LHCN-M2 (cell line): ENCODE results near the gene RASAL2. TPM values are rescaled to one million over a fixed set of nuclear protein-coding genes. Genes with fewer than 3 reads are reported as not detected.
A peak's percentile ranks its signal among the peaks of the same experiment; 100 is the strongest.

Source experiments
- DNase-seq: peaks from one replicate; pipeline ENCODE4 v3.0.0-alpha.2; 2012; ENCODE audit warnings: low read depth
- total RNA-seq: library from RNA; depleted of rRNA; stranded (reverse); fragments of >200 nt; gene quantifications from 2 replicates; pipeline ENCODE4 v1.2.3, GENCODE V29; 2014

The RASAL2 gene
- total RNA-seq, 1 experiment from 2014 or later = 33.0 TPM

DNA sequence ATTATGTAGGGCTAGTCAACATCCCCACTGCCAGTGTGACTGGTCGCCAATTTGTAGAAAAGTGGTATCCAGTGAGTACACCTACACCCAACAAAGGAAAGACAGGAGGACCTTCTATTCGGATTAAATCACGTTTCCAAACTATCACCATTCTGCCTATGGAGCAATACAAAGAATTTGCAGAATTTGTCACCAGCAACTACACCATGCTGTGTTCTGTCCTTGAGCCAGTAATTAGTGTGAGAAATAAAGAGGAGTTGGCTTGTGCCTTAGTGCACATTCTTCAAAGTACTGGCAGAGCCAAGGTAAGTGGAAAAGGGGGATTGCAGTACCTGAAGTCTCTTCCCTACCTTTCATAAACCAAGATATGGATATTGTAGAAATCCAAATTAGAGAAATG lies 349.0 kb downstream of the RASAL2 start:
- DNase-seq = no peak

DNA sequence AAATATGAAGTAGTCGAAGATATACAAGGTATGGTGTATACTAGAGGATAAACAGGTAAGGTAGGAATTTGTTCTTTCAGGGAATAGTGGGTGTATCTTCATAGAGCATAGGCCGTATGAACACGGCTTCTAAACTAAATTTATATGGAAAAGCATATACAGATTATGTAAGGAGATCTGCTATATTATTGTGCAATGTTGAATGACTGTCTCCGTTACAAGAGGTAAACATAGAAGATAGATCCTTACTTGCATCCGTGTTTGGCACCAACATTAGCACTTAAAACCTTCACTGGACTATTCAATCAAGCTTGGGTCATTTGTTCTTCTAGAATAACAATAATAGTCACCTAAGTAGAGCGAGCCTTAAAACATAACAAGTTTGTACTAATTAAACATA lies 357.0 kb downstream of the RASAL2 start:
- no peak for DNase-seq

- peak; percentile 27 for DNase-seq
These were observed 357.6 kb downstream of the RASAL2 start for GRCh38 chr1:178451529-178451928.

DNA sequence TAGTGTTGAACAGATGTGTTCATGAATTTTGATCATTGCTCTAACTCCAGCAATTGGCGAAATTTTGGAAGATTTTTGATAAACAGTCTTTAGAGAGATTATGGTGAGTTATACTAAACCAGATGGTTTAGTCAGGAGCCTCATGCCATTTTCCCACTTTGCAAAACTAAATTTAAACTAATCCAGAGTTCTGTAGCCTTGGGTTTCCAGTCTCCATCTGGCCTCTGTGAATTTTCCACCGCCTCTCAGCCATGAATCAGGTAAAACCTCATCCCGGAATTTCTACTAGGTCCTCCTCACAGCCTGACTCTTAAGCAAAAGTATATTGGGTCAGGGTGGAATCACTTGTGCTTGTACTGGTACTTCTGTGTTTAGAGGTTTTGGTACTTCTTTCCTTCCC lies 358.1 kb downstream of the RASAL2 start:
- no peak for DNase-seq

DNA sequence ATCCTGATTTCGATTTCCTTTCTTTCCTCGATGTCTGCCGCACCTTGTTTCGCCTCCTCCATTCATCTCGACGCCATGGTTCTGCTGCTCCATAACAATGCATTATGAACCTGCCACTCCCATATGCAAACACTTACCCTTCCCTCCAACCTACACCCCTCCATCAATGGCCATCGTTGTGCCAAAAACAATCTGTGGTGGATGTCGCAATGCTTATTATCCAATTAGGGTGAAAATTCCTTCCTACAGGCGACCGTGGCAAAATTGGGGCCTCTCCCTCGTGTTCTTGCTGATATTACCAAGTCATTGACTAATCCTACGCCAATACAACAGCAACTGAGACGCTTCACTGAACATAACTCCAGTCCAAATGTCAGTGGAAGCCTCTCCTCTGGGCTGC lies 362.6 kb downstream of the RASAL2 start:
- DNase-seq = no peak

DNA sequence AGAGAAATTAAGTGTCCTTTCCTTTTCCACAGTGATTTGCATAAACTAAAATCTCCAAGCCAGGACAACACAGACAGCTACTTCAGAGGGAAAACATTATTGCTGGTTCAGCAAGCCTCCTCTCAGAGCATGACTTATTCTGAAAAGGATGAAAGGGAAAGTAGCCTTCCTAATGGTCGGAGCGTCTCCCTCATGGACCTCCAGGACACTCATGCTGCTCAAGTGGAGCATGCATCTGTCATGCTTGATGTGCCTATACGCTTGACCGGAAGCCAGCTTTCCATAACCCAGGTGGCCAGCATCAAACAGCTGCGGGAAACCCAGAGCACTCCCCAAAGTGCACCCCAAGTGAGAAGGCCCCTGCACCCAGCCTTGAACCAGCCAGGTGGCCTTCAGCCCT lies 363.7 kb downstream of the RASAL2 start:
- no peak for DNase-seq

- no peak for DNase-seq
These were observed 364.3 kb downstream of the RASAL2 start for GRCh38 chr1:178458203-178458602.

- no peak for DNase-seq
These were observed 367.2 kb downstream of the RASAL2 start for GRCh38 chr1:178461104-178461503.

GRCh38 chr1:178461701-178462100 lies 367.8 kb downstream of the RASAL2 start:
- no peak for DNase-seq

DNA sequence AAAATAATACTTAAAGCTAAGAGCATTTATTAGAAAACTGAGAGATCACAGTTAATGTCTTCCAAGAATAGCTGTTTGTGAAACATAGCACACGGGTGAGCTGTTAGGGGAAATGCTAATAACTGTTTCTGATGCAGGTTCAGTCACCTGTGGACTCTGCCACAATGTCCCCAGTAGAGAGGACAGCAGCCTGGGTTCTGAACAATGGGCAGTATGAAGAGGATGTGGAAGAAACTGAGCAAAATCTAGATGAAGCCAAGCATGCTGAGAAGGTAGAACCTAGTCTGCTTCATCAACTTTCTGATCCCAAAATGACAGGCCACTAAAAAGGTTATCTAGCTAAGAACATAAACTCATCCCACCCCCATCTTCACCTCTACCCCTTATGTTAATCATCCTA lies 370.2 kb downstream of the RASAL2 start:
- DNase-seq = no peak

DNA sequence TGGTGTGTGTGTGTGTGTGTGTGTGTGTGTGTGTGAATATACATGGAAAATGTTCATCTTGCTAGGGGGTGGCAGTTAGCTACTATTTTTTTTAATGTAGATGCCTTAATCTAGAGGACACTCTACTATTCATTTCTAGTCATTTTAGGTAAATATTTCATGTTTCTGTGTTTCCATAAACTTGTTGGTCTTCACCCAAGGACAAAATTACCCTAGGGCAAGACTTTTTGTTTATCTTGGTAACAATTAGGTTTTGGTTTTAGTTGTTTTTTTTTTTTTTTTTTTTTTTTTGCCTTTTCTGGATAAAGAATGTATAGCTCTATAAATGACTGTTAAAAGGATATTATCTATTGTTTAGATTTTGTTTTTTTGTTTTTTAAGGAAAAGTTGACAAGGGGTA lies 370.7 kb downstream of the RASAL2 start:
- DNase-seq = no peak

DNA sequence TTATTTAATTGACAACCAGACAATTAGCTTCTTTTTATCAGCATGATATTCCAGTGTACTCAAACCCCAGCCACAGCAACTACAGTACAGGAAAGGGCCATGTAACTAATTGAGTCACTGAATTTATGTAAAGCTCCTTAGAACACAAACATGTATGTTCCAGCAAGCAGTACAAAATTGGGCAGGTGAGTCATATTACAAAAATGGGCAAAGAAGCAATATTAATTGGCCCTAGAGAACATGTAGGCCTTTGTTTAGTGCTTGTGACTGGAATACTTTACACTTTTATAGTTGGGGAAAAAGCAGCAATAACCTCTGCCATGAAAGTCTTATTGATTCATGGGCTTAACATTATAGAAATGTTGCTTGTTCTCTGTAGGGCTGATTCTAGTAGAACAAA lies 371.1 kb downstream of the RASAL2 start:
- peak; percentile 69 for DNase-seq

DNA sequence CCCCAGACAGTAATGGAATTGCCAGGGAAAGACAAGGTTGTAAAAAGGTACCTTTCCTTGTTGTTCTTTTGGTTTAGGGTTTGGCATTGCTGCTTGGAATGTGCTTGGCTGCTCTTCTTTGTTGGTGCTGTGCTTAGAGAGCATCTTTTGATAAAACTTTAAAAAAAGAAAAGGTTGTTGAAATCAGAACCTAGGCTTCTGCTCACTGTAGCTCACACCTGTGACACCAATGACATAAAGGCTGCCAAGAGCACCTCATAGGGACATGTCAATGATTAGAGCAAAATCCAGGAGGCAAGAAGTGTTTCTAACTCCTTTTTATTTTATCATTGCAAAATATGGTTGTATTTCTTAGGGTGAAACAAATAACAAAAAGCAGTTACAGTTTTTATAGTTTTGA lies 373.9 kb downstream of the RASAL2 start:
- no peak for DNase-seq

DNA sequence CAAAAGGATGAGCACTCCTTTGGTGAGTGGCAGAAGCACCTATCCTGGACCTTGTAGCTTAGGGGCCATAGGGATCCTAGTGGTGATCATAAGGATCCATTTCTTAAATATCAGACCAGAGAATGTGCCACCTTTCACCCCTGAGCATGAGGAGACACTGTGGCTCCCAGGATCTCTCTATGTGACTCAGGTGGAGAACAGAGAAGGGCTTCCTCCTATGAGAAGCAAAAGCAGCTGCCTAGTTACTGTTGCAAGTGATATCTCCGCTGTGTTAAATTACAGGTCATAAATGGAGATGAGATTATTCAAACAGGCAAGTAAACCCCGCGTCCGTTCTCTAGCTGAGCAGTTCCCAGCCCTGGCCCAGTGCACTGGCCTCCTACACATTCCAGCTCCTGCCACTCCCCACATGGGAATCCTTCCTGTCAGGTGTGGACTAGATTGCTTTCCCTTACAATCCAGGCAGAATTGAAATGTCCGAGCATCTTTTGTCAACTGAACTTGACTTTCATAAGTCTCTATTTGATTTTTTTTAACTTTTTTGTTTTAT lies 376.6 kb downstream of the RASAL2 start:
- DNase-seq = no peak

DNA sequence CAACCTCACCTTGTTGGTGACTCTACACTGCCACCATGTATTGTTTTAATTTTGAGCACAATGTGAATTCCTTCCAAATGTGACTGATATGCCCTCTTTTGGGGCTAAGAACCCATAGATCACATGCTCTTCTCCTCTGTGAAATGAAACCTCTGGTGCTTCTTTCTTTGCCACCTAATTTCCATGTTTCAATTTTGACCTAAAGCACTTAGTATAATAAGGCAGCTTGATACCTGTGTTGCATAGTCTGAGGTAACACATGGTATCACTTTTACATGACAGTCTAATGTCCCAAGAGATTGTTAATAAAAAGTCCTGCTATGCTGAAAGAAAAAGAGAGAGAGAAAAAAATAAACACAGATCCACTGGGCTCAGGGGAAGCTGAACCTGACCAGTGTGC lies 378.6 kb downstream of the RASAL2 start:
- DNase-seq = no peak

DNA sequence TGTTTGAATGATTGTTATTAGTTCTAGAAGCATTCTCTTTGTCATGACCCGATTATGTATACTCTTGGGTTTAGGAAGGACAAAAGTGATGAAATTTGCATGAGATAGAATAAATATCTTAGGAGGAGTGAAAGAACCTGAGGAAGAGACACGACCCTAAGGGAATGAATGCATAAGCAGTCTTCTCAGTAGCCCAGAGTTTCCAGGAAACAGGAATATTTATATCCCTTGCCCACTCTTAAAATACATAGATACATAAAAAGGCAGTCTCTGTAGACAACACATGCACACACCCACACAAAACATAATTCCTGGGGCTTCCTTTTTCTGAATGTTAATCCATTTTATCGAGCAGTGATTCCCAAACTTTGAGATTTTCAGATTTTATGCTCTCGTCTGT lies 383.5 kb downstream of the RASAL2 start:
- DNase-seq = no peak

GRCh38 chr1:178477841-178478240 lies 383.9 kb downstream of the RASAL2 start:
- no peak for DNase-seq

- no peak for DNase-seq
These were observed 389.5 kb downstream of the RASAL2 start for GRCh38 chr1:178483251-178483957.

DNA sequence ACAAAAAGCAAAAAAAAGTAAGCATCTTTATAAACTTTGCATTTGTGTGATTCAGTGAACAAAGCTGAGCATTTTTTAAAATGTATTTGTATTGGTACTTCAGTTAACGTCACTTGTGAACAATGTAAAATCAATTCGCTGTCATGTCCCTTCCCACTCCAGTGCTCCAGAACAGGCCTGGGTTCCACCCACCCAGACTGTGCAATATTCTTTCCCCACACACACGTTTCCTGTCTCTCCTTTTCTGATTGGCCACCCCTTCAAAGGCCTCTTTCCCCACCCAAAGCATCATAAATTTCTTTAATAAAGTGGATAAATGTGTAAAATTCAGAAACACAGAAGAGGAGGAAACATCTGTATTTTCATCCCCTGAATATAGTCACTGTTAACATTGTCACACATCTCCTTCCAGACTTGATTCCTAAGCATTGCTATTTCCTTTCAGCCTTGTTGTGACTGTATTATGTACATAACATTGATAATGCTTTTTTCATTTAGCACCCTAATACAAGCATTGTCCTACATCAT lies 390.9 kb downstream of the RASAL2 start:
- DNase-seq = no peak

GRCh38 chr1:178485541-178485981 lies 391.7 kb downstream of the RASAL2 start:
- DNase-seq = no peak

DNA sequence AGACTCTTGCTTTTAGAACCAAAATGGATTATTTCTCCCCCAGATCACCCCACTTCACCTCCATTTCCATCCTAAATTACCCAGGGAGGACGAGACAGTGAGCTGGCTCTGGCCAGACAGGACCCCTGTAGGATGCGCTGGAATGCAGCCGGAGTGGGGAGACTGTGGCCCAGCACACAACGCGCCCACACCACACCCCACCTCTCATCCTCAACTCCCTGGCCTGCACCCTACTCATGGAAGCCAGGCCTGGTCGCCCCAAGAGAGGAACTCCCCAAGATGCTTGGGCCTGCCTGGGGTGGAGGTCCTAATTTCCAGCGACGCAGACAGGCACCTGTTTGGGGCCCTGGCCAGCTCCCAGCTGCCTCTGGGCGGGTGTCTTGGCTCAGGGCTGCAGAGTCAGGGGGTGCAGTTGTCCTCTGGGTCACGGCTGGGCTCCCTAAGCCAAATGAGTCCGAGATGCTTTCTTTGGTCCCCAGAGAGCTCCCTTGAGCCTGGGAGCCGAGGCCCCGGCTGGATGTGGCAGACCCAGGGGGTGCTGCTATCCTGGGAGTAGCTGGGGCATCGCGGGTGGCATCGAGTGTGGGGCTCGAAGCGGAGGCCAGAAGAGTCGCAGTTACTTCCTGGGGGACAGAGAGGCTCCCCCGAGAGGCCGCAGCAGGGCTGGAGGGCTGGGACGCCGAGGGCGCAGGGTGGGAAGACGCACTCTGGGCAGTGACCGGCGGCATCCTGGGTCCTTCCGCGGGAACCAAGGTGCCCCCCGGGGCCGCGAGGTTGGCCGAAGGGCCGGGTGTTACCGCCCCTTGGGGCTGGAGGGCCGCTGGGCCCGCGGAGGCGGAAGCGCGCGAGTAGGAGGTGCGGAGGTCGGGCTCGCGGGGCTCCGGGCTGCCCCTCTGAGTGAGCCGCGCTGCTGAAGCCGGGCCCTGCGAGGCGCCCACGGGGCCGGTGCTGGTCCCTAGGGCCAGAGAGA lies 392.5 kb downstream of the RASAL2 start:
- DNase-seq = no peak

DNA sequence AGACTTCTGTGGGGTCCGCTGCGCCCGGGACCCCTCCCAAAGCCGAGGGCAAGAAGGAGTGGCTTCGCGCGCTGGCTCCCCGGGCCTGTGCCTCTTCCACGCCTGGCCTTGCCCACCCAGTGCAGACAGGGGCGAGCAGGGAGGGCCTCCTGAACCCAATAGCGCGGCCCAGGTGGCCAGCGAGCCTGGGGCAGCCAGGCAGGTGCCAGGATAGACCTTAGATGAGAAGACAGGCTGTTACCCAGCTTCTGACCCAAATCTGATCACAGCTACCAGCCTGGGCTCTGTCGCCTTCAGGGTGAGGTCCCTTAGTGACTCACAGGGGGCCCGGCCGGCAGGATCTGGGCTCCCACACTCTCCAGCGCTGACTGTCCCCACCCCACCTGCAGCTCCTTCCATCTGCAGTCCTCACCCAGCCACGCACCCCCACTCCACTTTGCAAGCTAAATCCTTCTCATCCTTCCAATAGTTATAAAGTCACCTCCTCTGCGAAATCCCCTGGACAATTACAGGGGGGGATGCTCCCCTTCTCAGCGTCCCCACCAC lies 393.2 kb downstream of the RASAL2 start:
- no peak for DNase-seq
